Dermis blood vessel endothelial cell (primary cell): ENCODE data around the gene PDIA3. TPM values are rescaled to one million over a fixed set of nuclear protein-coding genes. Genes with fewer than 3 reads are reported as not detected.
"Not testable (repeated sequence)": the region's sequence is repeated elsewhere in the genome, so short reads cannot be mapped to it uniquely, and the experiment has no call there.

Experiments
- DNase-seq: peaks from one replicate; pipeline ENCODE4 v3.0.0; 2010
- total RNA-seq: library from RNA; depleted of rRNA; stranded (reverse); fragments of >200 nt; gene quantifications from 2 replicates; pipeline ENCODE4 v1.2.3, GENCODE V29; 2014

PDIA3 gene
- total RNA-seq, result 155 and 423 TPM in 2 replicates

GRCh38 chr15:43746245-43746902 is at the start of gene PDIA3:
TSS of gene PDIA3 (plus strand) at chr15:43746438. CDS start at chr15:43746540, 102 bp downstream.
- DNase-seq, result peak; percentile 95

DNA sequence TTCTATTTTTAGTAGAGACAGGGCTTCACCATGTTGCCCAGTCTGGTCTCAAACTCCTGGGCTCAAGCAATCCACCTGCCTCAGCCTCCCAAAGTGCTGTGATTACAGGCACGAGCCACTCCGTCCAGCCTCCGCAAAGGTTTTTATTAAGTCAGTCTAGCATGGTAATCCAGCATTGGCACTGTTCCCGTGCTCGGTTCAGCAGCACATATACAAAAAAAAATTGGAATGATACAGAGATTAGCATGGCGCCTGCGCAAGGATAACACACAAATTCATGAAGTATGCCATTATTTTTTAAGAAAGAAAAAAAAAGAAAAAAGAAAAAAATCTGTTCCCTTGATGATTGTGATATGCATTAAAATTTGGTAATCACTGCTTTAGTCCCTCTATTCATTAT is 44.1 kb upstream of the PDIA3 start:
- no peak for DNase-seq

- DNase-seq, result no peak
Observed at GRCh38 chr15:43702701-43703424, 43.4 kb upstream of the PDIA3 start.

GRCh38 chr15:43710431-43711131 is 35.7 kb upstream of the PDIA3 start:
- DNase-seq, result not testable (repeated sequence)

DNA sequence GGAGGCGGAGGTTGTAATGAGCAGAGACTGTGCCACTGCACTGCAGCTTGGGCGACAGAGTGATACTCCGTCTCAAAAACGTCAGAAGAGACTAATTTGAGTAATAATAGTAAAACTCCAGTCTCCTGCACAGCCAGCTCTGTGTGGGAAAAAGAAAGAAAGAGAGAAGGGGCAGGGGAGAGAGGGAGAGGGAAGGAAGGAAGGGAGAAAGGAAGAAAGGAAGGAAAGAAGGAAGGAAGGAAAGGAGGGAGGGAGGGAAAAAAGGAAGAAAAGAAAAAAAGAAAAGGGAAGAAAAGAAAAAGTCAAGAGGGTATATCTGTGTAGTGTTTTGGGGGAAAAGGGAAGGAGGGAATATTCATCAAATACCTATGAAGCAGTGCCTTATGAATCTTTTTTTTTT is 23.1 kb upstream of the PDIA3 start:
- DNase-seq, result no peak

- not testable (repeated sequence) for DNase-seq
Observed at GRCh38 chr15:43726306-43726705, 19.9 kb upstream of the PDIA3 start.

- not testable (repeated sequence) for DNase-seq
Observed at GRCh38 chr15:43728053-43728725, 18.0 kb upstream of the PDIA3 start.

GRCh38 chr15:43735416-43735815 is 10.8 kb upstream of the PDIA3 start:
- DNase-seq, result no peak

DNA sequence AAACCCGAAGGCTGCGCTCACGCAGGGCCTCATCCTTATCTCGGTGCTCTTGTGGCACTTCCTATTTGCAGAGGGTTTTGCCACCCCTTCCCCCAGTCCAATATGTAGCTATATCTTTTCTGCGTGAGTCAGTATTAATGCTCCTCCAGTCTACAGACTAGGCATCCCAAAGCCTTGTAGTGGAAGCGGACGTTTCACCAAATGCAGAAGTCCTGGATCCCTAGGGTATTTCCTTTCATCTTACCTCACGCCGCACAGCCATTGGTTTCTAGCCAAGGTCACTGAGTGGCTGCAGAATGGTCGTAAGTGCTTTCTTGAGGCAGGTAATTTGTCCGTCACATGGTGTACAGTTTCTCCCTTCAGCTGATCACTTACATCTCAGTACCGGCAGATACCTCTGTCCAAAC is 668 bp downstream of the PDIA3 start:
- peak; percentile 48 for DNase-seq

DNA sequence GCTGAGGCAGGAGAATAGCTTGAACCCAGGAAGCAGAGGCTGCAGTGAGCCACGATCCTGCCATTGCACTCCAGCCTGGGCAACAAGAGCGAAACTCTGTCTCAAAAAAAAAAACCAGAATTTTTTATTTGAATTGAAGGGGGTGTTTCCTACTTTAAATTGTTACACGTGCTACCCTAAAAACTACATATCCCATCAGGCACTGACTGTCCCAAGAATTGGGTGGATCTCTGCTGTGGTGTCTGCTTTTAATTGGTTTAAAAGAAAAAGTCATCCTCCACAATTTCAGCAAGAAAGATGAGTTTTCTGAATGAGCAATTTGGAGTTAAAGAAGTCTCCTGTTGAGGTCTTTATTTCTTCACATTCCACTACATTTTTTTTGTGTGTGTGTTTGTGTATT is 2.1 kb downstream of the PDIA3 start:
- DNase-seq, result peak; percentile 20

GRCh38 chr15:43749690-43750345 is 3.6 kb downstream of the PDIA3 start:
- DNase-seq, result no peak

DNA sequence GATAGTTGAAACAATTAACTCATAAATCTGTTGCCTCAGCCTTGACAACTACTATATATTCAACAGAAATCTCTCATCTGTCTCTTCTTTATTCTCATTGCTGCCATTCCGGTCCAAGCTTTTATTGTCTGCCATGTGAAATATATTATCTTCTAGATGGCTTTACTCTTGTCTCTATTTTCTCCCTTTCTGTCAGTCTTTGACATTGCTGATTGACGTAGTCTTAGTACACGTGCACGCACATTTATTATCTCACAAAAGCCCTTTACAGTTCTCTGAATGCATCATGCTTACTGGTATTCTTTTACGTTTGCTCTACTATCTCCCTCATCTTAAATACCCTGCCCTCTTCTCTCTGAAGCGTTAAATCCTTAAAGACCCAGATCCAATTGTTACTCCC is 5.6 kb downstream of the PDIA3 start:
- DNase-seq, result no peak

GRCh38 chr15:43762824-43763223 is 16.6 kb downstream of the PDIA3 start:
- DNase-seq, result no peak

DNA sequence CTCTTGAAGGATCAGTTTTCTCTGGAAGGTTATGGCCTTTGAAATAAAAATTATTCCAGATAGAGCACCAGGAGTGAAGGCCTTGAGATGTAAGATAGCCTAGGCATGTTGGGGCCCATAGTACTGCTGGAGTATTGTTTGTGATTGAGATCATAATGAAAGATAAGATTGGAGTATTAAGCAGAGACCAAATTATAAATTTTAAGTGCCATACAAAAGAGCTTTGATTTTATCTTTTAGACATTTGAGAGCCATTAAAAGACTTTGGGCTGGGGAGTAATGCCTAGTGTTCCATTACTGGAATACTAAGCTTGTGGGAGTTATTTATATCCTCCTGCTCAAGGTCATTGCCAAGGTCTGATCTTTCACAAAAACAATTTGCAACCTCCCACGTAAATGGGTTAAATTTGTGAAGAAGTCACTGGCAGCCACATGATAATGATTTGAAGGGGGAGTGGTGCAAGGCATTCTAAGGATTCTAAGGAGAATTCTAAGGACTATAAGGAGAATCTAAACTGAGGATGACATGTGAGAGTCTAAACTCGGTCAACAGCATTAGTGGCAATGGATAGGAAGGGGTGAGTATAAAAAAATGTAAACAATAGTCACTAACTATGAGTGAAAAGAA is 17.7 kb downstream of the PDIA3 start:
- DNase-seq, result no peak

GRCh38 chr15:43769584-43770228 is 23.5 kb downstream of the PDIA3 start:
- DNase-seq, result peak; percentile 79

DNA sequence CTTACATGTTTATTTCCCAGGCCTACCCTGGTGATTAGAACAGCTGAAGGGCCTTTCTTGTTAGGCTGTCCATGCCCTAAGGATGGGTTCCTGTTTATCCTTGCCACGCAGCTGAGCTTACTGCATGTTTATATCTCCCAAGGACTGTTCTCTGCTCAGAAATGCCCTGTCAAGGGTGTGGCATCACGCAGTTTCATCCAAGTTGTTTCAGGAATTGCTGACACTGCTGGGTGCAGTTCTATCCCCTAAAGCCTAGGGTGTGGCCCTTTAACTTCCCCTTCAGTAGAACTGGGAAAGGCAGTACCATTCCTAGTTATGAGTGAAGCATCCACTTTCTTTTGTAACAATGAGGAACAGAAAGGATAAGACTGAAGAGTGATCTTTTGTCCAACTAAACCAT is 25.6 kb downstream of the PDIA3 start:
- no peak for DNase-seq

- DNase-seq, result no peak
Observed at GRCh38 chr15:43772624-43773023, 26.4 kb downstream of the PDIA3 start.

- no peak for DNase-seq
Observed at GRCh38 chr15:43774062-43774461, 27.8 kb downstream of the PDIA3 start.

- DNase-seq, result peak; percentile 62
Observed at GRCh38 chr15:43775411-43775965, 29.2 kb downstream of the PDIA3 start.

DNA sequence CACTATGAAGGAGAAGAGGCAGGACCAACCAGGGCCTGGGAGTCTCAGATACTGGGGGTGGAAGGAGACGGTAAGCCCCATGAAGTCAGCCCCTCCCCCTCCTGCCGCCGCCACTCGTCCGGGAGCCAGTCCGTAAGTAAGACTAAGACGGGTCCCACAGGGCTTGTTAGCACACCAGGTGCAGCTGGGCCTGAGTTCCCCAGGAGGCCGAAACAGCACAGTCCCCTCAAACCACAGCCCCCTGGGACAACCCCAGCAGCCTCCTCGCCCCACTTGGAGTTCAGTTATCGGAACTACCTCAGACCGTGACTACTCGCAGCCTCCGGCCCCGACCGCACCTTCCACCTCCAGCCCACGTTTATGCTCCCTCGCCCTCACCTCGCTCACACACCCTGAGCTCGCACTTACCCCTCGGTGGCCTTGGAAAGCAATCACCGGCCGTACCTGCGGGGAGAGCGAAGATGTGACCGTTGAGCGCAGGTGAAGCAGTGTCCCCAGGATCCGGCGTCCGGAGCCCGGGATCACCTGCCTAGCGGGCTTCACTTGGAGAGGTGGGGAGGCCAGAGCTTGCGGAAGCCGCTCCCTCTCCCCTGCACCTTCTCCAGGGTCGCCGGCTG is 30.0 kb downstream of the PDIA3 start:
- no peak for DNase-seq
